GM12878 (cell line): ENCODE data around the gene TCEA2. TPM values are rescaled to one million over a fixed set of nuclear protein-coding genes. Genes with fewer than 3 reads are reported as not detected.
A peak's percentile ranks its signal among the peaks of the same experiment; 100 is the strongest.

Source experiments
- ATAC-seq: fragments of 200-7000 bp; cut with Tn5 transposase; 3 replicates; pipeline ENCODE4 v1.9.1; 2020; ENCODE audit warnings: mild to moderate bottlenecking, moderate library complexity
- BruUV-seq: library from RNA; stranded (reverse); fragments of 400-500 nt; replicated peaks from 2 replicates; lab custom pipeline; 2021; lab: Mats Ljungman, UMichigan
- CTCF ChIA-PET: fragments of 300-600 bp; sonication (Branson Sonifier 250); formaldehyde crosslinking; extraction: SDS; loops from one replicate; lab custom pipeline; 2021; ENCODE audit warnings: inconsistent platforms; lab: Yijun Ruan, JAX
- POLR2A ChIA-PET: fragments of 350-600 bp; formaldehyde crosslinking; extraction: SDS; loops from one replicate; lab custom pipeline; 2021; ENCODE audit warnings: inconsistent platforms; lab: Charles Lee
- RAD21 ChIA-PET: fragments of 300-600 bp; sonication (Branson Sonifier 250); formaldehyde crosslinking; loops from one replicate; lab custom pipeline; 2023; ENCODE audit warnings: antibody characterized with exemption; ENCODE audit not compliant: unreplicated experiment; lab: Charles Lee
- SMC1A ChIA-PET: fragments of 300-600 bp; sonication (Branson Sonifier 250); formaldehyde crosslinking; loops from one replicate; lab custom pipeline; 2023; ENCODE audit not compliant: unreplicated experiment, uncharacterized antibody; lab: Charles Lee
- DNase-seq: peaks from one replicate; pipeline ENCODE4 v3.0.0-alpha.2; 2011; ENCODE audit warnings: low read depth, low spot score
- FAIRE-seq: peaks from 3 replicates; lab custom pipeline; 2011; peaks lifted over from hg19 to GRCh38; lab: Jason Lieb, UNC
- H2AFZ ChIP-seq: 2 replicates; pipeline ENCODE4 v1.6.0; 2011; ENCODE audit warnings: low read depth, low read length, control low read depth; ENCODE audit not compliant: control insufficient read depth
- H3K27ac ChIP-seq: 2 replicates; pipeline ENCODE4 v1.5.1; 2011; ENCODE audit warnings: control low read depth; ENCODE audit not compliant: control insufficient read depth, insufficient read depth
- H3K27me3 ChIP-seq, 2 experiments: replicated peaks in 1 of 2; 2 replicates each; pipeline versions ENCODE4 v1.6.0 to v1.6.1; 2011; ENCODE audit warnings: low read length in 1 of 2; ENCODE audit not compliant: control insufficient read depth in 2 of 2, insufficient read depth in 2 of 2
- H3K36me3 ChIP-seq, 2 experiments: 2 replicates each; pipeline ENCODE4 v1.5.1; 2011; ENCODE audit warnings: low read length in 1 of 2; ENCODE audit not compliant: control insufficient read depth in 2 of 2, insufficient read depth in 2 of 2
- H3K4me1 ChIP-seq: 2 replicates; pipeline ENCODE4 v1.6.1; 2011; ENCODE audit warnings: mild to moderate bottlenecking, low read length, moderate library complexity, mixed read lengths; ENCODE audit not compliant: control insufficient read depth, insufficient read depth
- H3K4me2 ChIP-seq: 2 replicates; pipeline ENCODE4 v1.6.0; 2011; ENCODE audit warnings: control low read depth; ENCODE audit not compliant: control insufficient read depth, insufficient read depth
- H3K4me3 ChIP-seq: fragments of 200-600 bp; sonication (generic); 2 replicates; pipeline ENCODE4 v1.5.1; 2016
- H3K79me2 ChIP-seq: 2 replicates; pipeline ENCODE4 v1.6.0; 2011; ENCODE audit warnings: low read length; ENCODE audit not compliant: control insufficient read depth, insufficient read depth
- H3K9ac ChIP-seq: 2 replicates; pipeline ENCODE4 v1.8.0; 2011; ENCODE audit warnings: low read length, control low read depth, mixed read lengths; ENCODE audit not compliant: control insufficient read depth, insufficient read depth
- H3K9me3 ChIP-seq: replicated peaks from 3 replicates; pipeline ENCODE4 v1.5.1; 2011; ENCODE audit warnings: mild to moderate bottlenecking, low read length; ENCODE audit not compliant: control insufficient read depth, insufficient read depth
- H4K20me1 ChIP-seq: 2 replicates; pipeline ENCODE4 v1.6.0; 2011; ENCODE audit not compliant: control insufficient read depth, insufficient read depth
- BHLHE40 ChIP-seq, 2 experiments: fragments of 450-650 bp in 1 of 2; IDR thresholded peaks; 2 replicates each; pipeline ENCODE4 v1.6.1; 2011 to 2017; ENCODE audit warnings: low read depth in 2 of 2, borderline replicate concordance in 1 of 2, improper control_type of control experiment in 1 of 2, low read length in 1 of 2, mild to moderate bottlenecking in 1 of 2
- EGR1 ChIP-seq, 2 experiments: IDR thresholded peaks; 1 replicate in 1 of 2; 2 replicates in 1 of 2; pipeline ENCODE4 v1.6.1; 2011 to 2012; ENCODE audit warnings: low read depth in 2 of 2, low read length in 2 of 2, borderline replicate concordance in 1 of 2, mild to moderate bottlenecking in 1 of 2, moderate library complexity in 1 of 2
- HDGF ChIP-seq: fragments of 450-650 bp; IDR thresholded peaks from 2 replicates; pipeline ENCODE4 v1.6.1; 2016; ENCODE audit warnings: antibody characterized with exemption
- LARP7 ChIP-seq: fragments of 450-650 bp; IDR thresholded peaks from 2 replicates; pipeline ENCODE4 v1.6.1; 2017; ENCODE audit warnings: mild to moderate bottlenecking
- MEF2B ChIP-seq: fragments of 450-650 bp; IDR thresholded peaks from 2 replicates; pipeline ENCODE4 v1.6.1; 2018; ENCODE audit warnings: mild to moderate bottlenecking, moderate library complexity; ENCODE audit not compliant: partially characterized antibody, poor library complexity, severe bottlenecking
- MXI1 ChIP-seq: fragments of 150-350 bp; IDR thresholded peaks from 2 replicates; pipeline ENCODE4 v1.6.1; 2011; ENCODE audit warnings: low read depth, mild to moderate bottlenecking, inconsistent platforms, low read length, improper control_type of control experiment
- NFYB ChIP-seq: IDR thresholded peaks from 2 replicates; pipeline ENCODE4 v1.6.1; 2011; ENCODE audit warnings: low read depth, mild to moderate bottlenecking, low read length, improper control_type of control experiment, moderate library complexity; ENCODE audit not compliant: insufficient read depth
- NR2C1 ChIP-seq: fragments of 450-650 bp; IDR thresholded peaks from 2 replicates; pipeline ENCODE4 v1.6.1; 2017; ENCODE audit warnings: antibody characterized with exemption, mild to moderate bottlenecking, moderate library complexity
- NR2F1 ChIP-seq: fragments of 450-650 bp; conservative IDR thresholded peaks from 2 replicates; pipeline ENCODE4 v1.6.1; 2017; ENCODE audit warnings: mild to moderate bottlenecking
- PML ChIP-seq: IDR thresholded peaks from 2 replicates; pipeline ENCODE4 v1.6.1; 2012; ENCODE audit warnings: low read length, inconsistent platforms
- POLR2A ChIP-seq: IDR thresholded peaks from 2 replicates; pipeline ENCODE4 v1.6.1; 2011; ENCODE audit warnings: low read depth, mild to moderate bottlenecking, low read length
- RFX5 ChIP-seq: IDR thresholded peaks from 2 replicates; pipeline ENCODE4 v1.6.1; 2011; ENCODE audit warnings: low read depth, low read length, improper control_type of control experiment
- RUNX3 ChIP-seq: IDR thresholded peaks from 2 replicates; pipeline ENCODE4 v1.6.1; 2012; ENCODE audit warnings: low read length, inconsistent platforms
- SMARCA5 ChIP-seq: fragments of 450-650 bp; IDR thresholded peaks from 2 replicates; pipeline ENCODE4 v1.6.1; 2017; ENCODE audit warnings: mild to moderate bottlenecking
- SP1 ChIP-seq: IDR thresholded peaks from one replicate; pipeline ENCODE4 v1.6.1; 2011; ENCODE audit warnings: low read depth, low read length
- ZBTB40 ChIP-seq: fragments of 450-650 bp; IDR thresholded peaks from 2 replicates; pipeline ENCODE4 v1.6.1; 2016; ENCODE audit warnings: mild to moderate bottlenecking, moderate library complexity, borderline replicate concordance
- WGBS: methylation state at CpG from one replicate; pipeline ENCODE4 v1.1.6; 2016; ENCODE audit warnings: low lambda C conversion rate; ENCODE audit not compliant: insufficient replicate concordance, insufficient coverage; ENCODE audit errors: missing lambda C conversion rate; 5-methylcytosine and 5-hydroxymethylcytosine counted together
- in situ Hi-C: fragments of 300-500 bp; cut with MboI; formaldehyde crosslinking; loops from 9 replicates; pipeline ENCODE4 v1.14.3; 2018; ENCODE audit warnings: mixed read lengths
- intact Hi-C: fragments of 100-400 bp; cut with micrococcal nuclease; formaldehyde crosslinking; loops from one replicate; pipeline ENCODE4 v1.14.2; 2022; ENCODE audit not compliant: unreplicated experiment
- polyA plus RNA-seq, 11 experiments: library from polyadenylated mRNA; depleted of rRNA in 4 of 11; unstranded in 6 of 11; stranded (reverse) in 5 of 11; fragments of >200 nt; fragmentation: Nextera tagmentation in 4 of 11; fragmentation: Illumina TruSeq in 1 of 11; extraction: Ambion mirVana in 4 of 11; extraction: Trizol in 1 of 11; gene quantifications; 1 replicate in 1 of 11; 2 replicates in 10 of 11; pipeline versions ENCODE4 v1.2.1 to v1.2.3, GENCODE V29; 2011 to 2016; ENCODE audit warnings: inconsistent platforms in 2 of 11, missing spikeins in 2 of 11, low read depth in 1 of 11
- total RNA-seq, 4 experiments: library from RNA; depleted of rRNA in 3 of 4; stranded (reverse); fragments of >200 nt in 3 of 4; fragmentation: Illumina TruSeq in 1 of 4; extraction: Trizol in 1 of 4; gene quantifications; 2 replicates each; pipeline versions ENCODE4 v1.2.1 to v1.2.3, GENCODE V29; 2013 to 2021

The TCEA2 gene
- total and polyA plus RNA-seq, 10 of the 15 experiments (the other 5 are each of a cell fraction or from before 2014, with no cell fraction given): 3.4 to 42.5 (median 13.3) TPM

GRCh38 chr20:64077876-64078551 is 15.0 kb downstream of the TCEA2 start:
- H4K20me1 ChIP-seq: no peaks in the 10 kb centered on the region

More at GRCh38 chr20:64077876-64078551, 15.0 kb downstream of the TCEA2 start:
- CTCF ChIA-PET: interaction anchor here (0.6 to 3.9 kb wide), 11 partner anchors 9 to 456 kb away, joined by 3 to 22 read pairs (median 6); no protein-coding TSS in a partner anchor
- peak overlapping the region; percentile 91 for H3K9ac ChIP-seq
- WGBS: 0% methylated on average over 15 of the region's 15 CpGs
- H3K27me3 ChIP-seq: no peaks in the 10 kb centered on the region; a peak in 1 of 4 replicates
- peak; percentile 62 for ATAC-seq
- intact Hi-C loops (loop anchor here (2.0 kb wide), 1 partner anchor 15 kb away; the partner anchor contains the start of gene TCEA2), in situ Hi-C loops (no loop called here)
- peak; percentile 80 for TF ChIP-seq NR2C1
- peak; percentile 83 for TF ChIP-seq MEF2B
- TF ChIP-seq ZBTB40: 0 out of 2 replicates have a peak, but pooled peaks have one; percentile 3
- no peak for TF ChIP-seq EGR1 (IDR thresholded peaks at IDR 0.05; ENCODE audit: borderline replicate concordance in 1 of 2, low read depth in 2 of 2, low read length in 2 of 2)
- peak; percentile 37; the same call in 1 of the 2 replicates for TF ChIP-seq NFYB
- TF ChIP-seq PML: no peak
- no peak for TF ChIP-seq HDGF
- 0 out of 2 replicates have a peak, but pooled peaks have one; percentile 43 for TF ChIP-seq NR2F1
- 0 out of 2 replicates have a peak, but pooled peaks have one; percentile 41 for TF ChIP-seq SMARCA5
- peak; percentile 59; the same call in 1 of the 2 replicates for TF ChIP-seq MXI1
- TF ChIP-seq SP1: no peak
- TF ChIP-seq RUNX3: peak; percentile 42; the same call in 1 of the 2 replicates
- no peak for TF ChIP-seq LARP7
- TF ChIP-seq POLR2A: no peak
- TF ChIP-seq BHLHE40 (IDR thresholded peaks at IDR 0.05; ENCODE audit: borderline replicate concordance in 1 of 2, low read depth in 2 of 2, low read length in 1 of 2): peak; percentile 54 to 68; a peak in 2 of 4 replicates
- 0 out of 2 replicates have a peak, but pooled peaks have one; percentile 4 for TF ChIP-seq RFX5
- no peak for DNase-seq
- H3K27ac ChIP-seq: peak overlapping the region; percentile 85
- peaks cover 22% of the 10 kb centered on the region for H3K4me1 ChIP-seq
- peak overlapping the region; percentile 83 for H3K4me3 ChIP-seq
- BruUV-seq: no TSS peak
- no peak overlapping the region for H2AFZ ChIP-seq
- H3K4me2 ChIP-seq: peak overlapping the region; percentile 97
- POLR2A ChIA-PET: interaction anchor here (0.8 to 3.5 kb wide), 7 partner anchors 13 to 98 kb away, joined by 4 to 14 read pairs (median 10); partner anchors contain the start of genes C20orf204, PRPF6 and SAMD10
- no peaks in the 10 kb centered on the region for H3K9me3 ChIP-seq
- peak; percentile 57 for FAIRE-seq
- H3K36me3 ChIP-seq: peaks cover 0 to 16% of the 10 kb centered on the region in 2 experiments; a peak in 3 of 4 replicates
- SMC1A ChIA-PET: interaction anchor here (1.0 to 2.8 kb wide), 8 partner anchors 12 to 42 kb away, joined by 3 to 10 read pairs (median 6); partner anchors contain the start of gene TCEA2
- RAD21 ChIA-PET: interaction anchor here (0.7 to 3.0 kb wide), 10 partner anchors 15 to 540 kb away, joined by 3 to 10 read pairs (median 6); partner anchors contain the start of genes PTK6, SAMD10 and TCEA2
- H3K79me2 ChIP-seq: peaks cover 30% of the 10 kb centered on the region
